ENCODE results near the gene LONRF2. TPM values are rescaled to one million over a fixed set of nuclear protein-coding genes. Genes with fewer than 3 reads are reported as not detected.
"Not testable (repeated sequence)": the region's sequence is repeated elsewhere in the genome, so short reads cannot be mapped to it uniquely, and the experiment has no call there.

Gene LONRF2
- total RNA-seq, 1 experiment from 2014 or later: 0.84 TPM

GRCh38 chr2:100254646-100255210, 67.6 kb downstream of the LONRF2 start:
- DNase-seq (ENCODE audit: low read depth): no peak

- DNase-seq (ENCODE audit: low read depth): no peak
These were observed 68.5 kb downstream of the LONRF2 start for GRCh38 chr2:100253786-100254185.

- DNase-seq (ENCODE audit: low read depth): no peak
These were observed 69.2 kb downstream of the LONRF2 start for GRCh38 chr2:100252811-100253698.

- no peak for DNase-seq (ENCODE audit: low read depth)
These were observed 71.7 kb downstream of the LONRF2 start for GRCh38 chr2:100250645-100251044.

GRCh38 chr2:100248971-100249370, 73.3 kb downstream of the LONRF2 start:
- DNase-seq (ENCODE audit: low read depth): no peak

- not testable (repeated sequence) for DNase-seq (ENCODE audit: low read depth)
These were observed 73.7 kb downstream of the LONRF2 start for GRCh38 chr2:100248556-100248955.

- DNase-seq (ENCODE audit: low read depth): no peak
These were observed 74.3 kb downstream of the LONRF2 start for GRCh38 chr2:100248044-100248330.

- DNase-seq (ENCODE audit: low read depth): no peak
These were observed 74.9 kb downstream of the LONRF2 start for GRCh38 chr2:100247256-100248043.

- DNase-seq (ENCODE audit: low read depth): peak; percentile 37
These were observed 75.8 kb downstream of the LONRF2 start for GRCh38 chr2:100246163-100247145.

GRCh38 chr2:100245681-100246080, 76.6 kb downstream of the LONRF2 start:
- no peak for DNase-seq (ENCODE audit: low read depth)

- no peak for DNase-seq (ENCODE audit: low read depth)
These were observed 77.3 kb downstream of the LONRF2 start for GRCh38 chr2:100244881-100245605.

GRCh38 chr2:100243631-100244030, 78.7 kb downstream of the LONRF2 start:
- no peak for DNase-seq (ENCODE audit: low read depth)

- DNase-seq (ENCODE audit: low read depth): peak; percentile 55
These were observed 79.2 kb downstream of the LONRF2 start for GRCh38 chr2:100242891-100243619.

GRCh38 chr2:100242476-100242875, 79.8 kb downstream of the LONRF2 start:
- no peak for DNase-seq (ENCODE audit: low read depth)

- DNase-seq (ENCODE audit: low read depth): no peak
These were observed 81.1 kb downstream of the LONRF2 start for GRCh38 chr2:100241236-100241635.

- no peak for DNase-seq (ENCODE audit: low read depth)
These were observed 81.9 kb downstream of the LONRF2 start for GRCh38 chr2:100240386-100240785.

- DNase-seq (ENCODE audit: low read depth): no peak
These were observed 82.7 kb downstream of the LONRF2 start for GRCh38 chr2:100239486-100240210.

GRCh38 chr2:100238471-100238870, 83.8 kb downstream of the LONRF2 start:
- DNase-seq (ENCODE audit: low read depth): no peak

- peak; percentile 10 for DNase-seq (ENCODE audit: low read depth)
These were observed 84.5 kb downstream of the LONRF2 start for GRCh38 chr2:100237770-100238169.
